Coronary artery (tissue), 2 donors: ENCODE results near the gene FADS3.

ENCODE experiments used
- DNase-seq: peaks from one replicate; pipeline ENCODE4 v3.0.0-alpha.2; 2017; ENCODE audit warnings: low spot score
- H3K27ac ChIP-seq, 2 donors: fragments of 200-600 bp; sonication (generic); one replicate each; pipeline ENCODE4 v1.5.1; 2016 to 2019
- H3K4me3 ChIP-seq: fragments of 200-600 bp; sonication (generic); 2 replicates; pipeline ENCODE4 v1.5.1; 2016; ENCODE audit warnings: mild to moderate bottlenecking, moderate library complexity
- TF ChIP-seq, protein P1 (sequence below): fragments of 200-600 bp; sonication (generic); IDR thresholded peaks from one replicate; pipeline ENCODE4 v1.5.1; 2019; ENCODE audit warnings: antibody characterized with exemption

FADS3 gene

GRCh38 chr11:61890529-61891330 is 615 bp downstream of the FADS3 start:
- TF ChIP-seq, protein P1, sequence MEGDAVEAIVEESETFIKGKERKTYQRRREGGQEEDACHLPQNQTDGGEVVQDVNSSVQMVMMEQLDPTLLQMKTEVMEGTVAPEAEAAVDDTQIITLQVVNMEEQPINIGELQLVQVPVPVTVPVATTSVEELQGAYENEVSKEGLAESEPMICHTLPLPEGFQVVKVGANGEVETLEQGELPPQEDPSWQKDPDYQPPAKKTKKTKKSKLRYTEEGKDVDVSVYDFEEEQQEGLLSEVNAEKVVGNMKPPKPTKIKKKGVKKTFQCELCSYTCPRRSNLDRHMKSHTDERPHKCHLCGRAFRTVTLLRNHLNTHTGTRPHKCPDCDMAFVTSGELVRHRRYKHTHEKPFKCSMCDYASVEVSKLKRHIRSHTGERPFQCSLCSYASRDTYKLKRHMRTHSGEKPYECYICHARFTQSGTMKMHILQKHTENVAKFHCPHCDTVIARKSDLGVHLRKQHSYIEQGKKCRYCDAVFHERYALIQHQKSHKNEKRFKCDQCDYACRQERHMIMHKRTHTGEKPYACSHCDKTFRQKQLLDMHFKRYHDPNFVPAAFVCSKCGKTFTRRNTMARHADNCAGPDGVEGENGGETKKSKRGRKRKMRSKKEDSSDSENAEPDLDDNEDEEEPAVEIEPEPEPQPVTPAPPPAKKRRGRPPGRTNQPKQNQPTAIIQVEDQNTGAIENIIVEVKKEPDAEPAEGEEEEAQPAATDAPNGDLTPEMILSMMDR: no peak
- peak; percentile 93 for DNase-seq
- Histone ChIP-seq H3K27ac (peak overlapping the region; percentile 97 to 100), H3K4me3 (peak overlapping the region; percentile 99)

DNA sequence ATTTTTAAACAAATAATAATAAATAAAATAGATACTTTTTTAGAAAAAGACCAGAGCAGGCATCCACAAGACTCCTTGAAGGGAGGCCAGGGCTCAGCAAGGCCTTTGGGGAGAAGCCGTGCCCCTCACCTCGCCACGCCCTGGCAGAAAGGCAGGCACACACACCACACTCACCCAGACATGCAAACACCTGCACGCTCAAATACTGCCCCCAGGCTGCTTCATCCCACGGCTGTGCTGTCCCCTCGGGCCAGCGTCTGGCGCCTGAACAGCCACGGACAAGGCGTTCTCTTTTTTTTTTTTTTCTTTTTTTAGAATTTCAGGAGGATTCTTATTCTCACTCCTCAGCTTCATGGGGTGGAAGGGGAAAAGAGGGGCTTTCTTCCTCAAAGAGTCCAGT is 1.5 kb downstream of the FADS3 start:
- H3K4me3 ChIP-seq: peak overlapping the region; percentile 99
- H3K27ac ChIP-seq: peak overlapping the region; percentile 97 to 100
- TF ChIP-seq, protein P1: no peak
- no peak for DNase-seq

DNA sequence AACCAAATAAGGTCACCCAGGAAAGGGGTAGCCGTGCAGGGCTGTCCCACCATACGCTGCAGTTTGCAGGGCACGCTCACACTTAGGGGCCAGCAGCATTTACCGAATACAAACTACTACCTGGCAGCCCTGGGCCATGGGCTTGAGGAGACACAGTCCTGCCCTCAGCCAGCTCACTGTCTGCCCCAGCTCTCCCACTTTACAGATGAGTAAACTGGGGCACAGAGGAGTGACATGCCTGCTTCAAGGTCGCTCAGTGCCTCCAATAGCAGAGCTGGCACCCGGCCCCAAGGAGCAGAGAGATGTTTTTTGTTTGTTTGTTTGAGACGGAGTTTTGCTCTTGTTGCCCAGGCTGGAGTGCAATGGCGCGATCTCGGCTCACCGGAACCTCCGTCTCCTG is 2.8 kb downstream of the FADS3 start:
- peak overlapping the region; percentile 59 for H3K4me3 ChIP-seq
- no peak for DNase-seq
- H3K27ac ChIP-seq: peak overlapping the region; percentile 97 to 100
- TF ChIP-seq, protein P1: no peak

GRCh38 chr11:61887839-61888494 is 3.4 kb downstream of the FADS3 start:
- peak overlapping the region; percentile 59 for H3K4me3 ChIP-seq
- TF ChIP-seq, protein P1: no peak
- peak overlapping the region; percentile 97 to 100 for H3K27ac ChIP-seq
- DNase-seq: peak; percentile 98

GRCh38 chr11:61886643-61887042 is 4.7 kb downstream of the FADS3 start:
- H3K4me3 ChIP-seq: no peak overlapping the region
- H3K27ac ChIP-seq: peak overlapping the region; percentile 97 to 100
- DNase-seq: no peak
- TF ChIP-seq, protein P1: no peak

GRCh38 chr11:61885784-61886580 is 5.4 kb downstream of the FADS3 start:
- DNase-seq: no peak
- TF ChIP-seq, protein P1: no peak
- H3K4me3 ChIP-seq: no peak overlapping the region
- H3K27ac ChIP-seq: peak overlapping the region in 1 of 2 donors; percentile 100
